GM21423 (cell line): ENCODE results near the gene HCRT.
"Not testable (repeated sequence)": the region's sequence is repeated elsewhere in the genome, so short reads cannot be mapped to it uniquely, and the experiment has no call there.

ENCODE experiments used
- ATAC-seq: cut with Tn5 transposase; IDR thresholded peaks from one replicate; pipeline ENCODE4 v1.9.1; 2021; ENCODE audit warnings: mild to moderate bottlenecking, moderate library complexity; ENCODE audit not compliant: unreplicated experiment

Gene HCRT

GRCh38 chr17:42180411-42180921, 4.8 kb downstream of the HCRT start:
- no peak for ATAC-seq

DNA sequence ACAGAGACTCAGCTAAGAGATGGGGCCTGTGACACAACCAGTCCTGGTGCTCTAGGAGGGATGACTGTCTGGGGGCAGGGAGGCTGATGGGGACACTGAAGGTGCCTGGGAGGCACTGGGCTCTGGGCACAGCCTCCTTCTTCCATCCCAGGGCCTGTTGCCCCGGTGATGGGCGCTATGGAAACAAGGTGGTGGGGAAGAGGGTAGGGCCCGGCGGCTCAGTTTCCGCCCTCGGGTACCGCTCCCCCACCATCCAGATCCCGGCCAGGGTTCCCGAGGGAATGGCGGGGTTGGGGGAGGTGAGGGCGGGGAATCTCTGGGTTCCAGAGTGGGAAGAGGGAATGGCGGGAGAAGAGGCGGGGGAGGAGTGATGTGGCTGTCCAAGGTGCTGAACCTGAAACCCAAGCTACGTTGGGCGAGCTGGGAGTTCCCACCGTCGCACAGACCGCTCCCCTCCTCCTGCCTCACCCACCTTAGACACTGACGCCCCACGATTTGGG, 5.3 kb downstream of the HCRT start:
- no peak for ATAC-seq

DNA sequence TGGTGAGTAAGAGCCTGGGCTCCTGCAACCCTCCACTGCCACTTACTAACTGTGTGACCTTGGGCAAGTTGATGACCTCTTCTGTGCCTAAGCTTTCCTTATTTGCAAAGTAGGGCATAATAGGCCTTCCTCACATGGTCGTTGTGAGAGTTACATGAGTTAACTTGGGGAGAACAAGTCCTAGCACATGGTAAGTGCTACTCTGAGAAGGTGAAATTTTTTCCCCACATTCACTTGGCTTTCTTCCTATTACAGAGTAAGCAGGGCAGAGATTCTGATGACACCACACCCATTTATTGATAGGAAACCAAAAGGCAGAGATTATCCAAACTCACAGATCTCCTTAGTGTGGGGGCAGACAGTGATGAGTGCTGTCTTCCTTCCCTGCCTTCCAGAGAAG, 5.9 kb downstream of the HCRT start:
- no peak for ATAC-seq

DNA sequence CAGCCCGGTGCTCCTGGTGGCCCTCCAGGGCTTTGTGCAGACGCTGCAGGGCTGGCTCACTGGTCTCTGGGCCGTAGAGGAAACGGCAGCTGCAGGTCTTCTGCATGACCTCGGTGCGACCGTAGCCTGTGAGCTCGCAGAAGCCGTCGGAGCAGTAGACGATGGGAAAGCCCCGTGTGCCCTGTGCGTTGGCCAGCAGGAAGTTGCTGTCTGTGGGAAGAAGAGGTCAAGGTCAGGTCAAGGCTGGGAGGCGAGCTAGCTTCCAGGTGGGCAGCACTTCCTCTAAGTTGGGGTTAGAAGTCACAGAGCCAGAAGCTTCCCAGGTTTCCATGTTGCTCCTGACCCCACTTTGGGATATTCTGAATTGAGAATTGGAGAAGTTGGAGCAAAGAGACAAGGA, 6.4 kb downstream of the HCRT start:
- no peak for ATAC-seq

GRCh38 chr17:42177684-42178083, 7.6 kb downstream of the HCRT start:
- no peak for ATAC-seq

GRCh38 chr17:42174126-42174783, 11.0 kb downstream of the HCRT start:
- ATAC-seq = no peak

DNA sequence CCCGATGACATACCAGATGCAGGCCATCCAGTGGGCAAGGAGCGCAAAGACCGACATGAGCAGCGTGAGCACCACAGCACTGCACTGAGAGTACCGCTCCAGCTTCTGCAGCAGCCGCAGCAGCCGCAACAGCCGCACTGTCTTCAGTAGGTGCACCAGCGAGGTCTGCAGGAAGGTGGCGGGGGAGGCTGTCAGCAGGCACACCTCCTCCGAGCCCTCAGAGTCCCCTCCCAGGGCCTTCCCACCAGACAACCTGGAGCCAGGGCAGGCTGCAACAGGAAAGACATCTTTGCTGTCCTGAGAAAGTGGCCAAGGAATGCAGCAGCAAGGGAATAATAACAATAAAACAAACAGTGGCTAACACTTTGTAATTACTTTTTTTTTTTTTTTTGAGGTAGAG, 13.4 kb downstream of the HCRT start:
- no peak for ATAC-seq

GRCh38 chr17:42169351-42169750, 15.9 kb downstream of the HCRT start:
- ATAC-seq = no peak

DNA sequence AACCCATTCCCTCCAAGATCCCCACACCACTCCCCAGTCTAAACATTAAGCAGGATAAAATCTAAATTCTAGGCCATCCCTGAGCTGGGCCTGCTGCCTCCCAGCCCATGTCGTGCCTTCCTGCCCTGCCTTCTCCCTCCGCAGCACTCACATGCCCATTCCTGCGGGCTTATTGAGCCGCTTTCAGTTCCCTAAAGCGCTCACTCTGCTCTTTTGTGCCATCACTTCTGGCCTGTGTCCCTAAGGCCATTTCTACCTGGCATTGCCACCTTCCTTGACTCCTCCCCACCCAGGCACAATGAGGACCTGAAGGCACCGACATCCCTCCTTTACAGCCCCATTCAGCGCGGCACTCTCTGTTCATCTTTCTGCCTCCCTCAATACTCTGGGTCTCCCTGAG, 17.4 kb downstream of the HCRT start:
- ATAC-seq = no peak

GRCh38 chr17:42166196-42166763, 19.0 kb downstream of the HCRT start:
- ATAC-seq = no peak

DNA sequence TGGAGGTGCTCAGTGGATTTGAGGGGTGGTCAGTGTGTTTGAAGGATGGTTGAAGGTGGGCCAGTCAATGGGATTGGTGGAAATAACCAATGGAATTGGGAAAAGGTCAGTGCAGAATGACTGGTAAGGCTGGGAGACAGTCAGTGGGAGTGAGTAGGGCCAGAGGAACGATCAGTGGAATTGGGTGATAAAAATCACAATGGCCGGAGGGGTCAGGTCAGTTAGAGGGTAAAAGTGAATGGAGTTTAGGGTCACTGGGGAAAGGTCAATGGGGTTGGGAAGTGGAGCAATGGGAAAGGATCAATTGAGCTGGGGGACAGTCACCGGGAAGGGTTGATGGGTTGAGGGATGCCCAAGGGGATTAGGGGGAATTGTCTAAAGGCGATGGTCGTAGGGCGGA, 19.5 kb downstream of the HCRT start:
- ATAC-seq = no peak

DNA sequence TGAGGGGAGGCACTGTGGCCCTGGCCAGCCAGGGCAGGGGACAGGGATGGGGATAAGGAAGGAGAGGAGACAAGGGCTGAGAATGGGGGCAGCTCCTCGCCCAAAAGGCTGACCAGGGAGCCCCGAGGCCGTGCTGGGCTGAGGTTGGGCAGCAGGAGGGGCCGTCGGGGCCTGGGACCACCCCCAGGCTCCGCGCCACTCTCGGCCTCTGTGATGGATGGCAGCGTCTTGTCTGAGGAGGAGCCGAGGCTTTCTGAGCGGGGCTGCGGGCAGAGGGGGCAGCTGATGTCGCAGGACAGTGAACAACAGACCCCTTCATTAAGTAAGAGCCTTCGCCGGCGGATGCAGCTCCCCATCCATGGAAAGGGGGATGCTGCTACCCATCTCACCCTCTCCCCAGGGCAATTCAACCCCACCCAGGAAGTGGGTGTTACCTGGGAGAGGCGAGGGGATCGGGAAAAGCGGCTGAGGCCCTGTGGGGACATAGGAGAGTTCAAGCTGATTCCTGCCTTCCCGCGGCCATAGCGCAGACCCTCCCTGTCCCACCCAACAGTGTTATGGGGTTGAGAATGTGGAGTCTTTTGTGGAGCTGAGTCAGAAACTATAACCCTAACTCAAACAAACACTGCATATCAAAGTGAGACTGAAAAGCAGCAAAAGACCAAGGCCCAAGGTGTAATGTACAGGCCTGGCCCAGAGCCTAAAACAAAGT, 21.4 kb downstream of the HCRT start:
- ATAC-seq = no peak

DNA sequence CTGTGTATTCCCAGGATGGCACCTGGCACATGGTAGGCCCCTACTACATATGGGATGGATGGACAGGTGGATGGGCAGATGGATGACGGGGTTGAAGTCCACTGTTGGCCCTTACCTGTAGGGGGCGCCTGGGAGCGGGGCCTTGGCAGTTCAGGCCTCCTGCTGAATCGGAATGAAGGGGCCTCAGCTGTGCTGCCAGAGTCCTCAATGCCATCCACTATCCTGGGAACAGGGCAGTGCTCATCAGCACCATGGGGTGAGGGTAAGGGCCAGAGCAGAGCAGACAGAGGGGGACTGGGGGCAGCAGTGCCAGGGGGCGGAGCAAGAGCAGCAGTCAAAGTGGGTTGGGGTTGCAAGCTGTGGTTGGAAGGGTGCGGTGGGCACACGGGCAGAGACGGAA, 22.1 kb downstream of the HCRT start:
- ATAC-seq = no peak

DNA sequence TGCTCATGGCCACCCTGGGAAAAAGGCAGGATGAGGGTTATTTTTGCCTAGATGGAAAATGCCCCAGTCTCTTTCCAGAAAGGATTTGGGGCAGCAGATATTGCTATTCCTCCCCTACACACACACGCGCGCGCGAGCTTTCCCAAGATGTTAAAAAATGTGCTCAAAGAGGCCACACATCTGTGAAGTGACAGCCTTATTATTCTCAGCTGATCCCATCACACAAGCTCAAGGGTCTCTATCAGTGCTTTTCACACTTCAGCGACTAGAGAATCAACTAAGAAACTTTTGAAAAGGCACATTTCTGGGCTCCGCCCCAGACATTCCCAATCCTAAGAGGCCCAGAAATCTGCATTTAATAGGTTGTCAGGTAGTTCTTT, 24.7 kb downstream of the HCRT start:
- ATAC-seq = no peak

DNA sequence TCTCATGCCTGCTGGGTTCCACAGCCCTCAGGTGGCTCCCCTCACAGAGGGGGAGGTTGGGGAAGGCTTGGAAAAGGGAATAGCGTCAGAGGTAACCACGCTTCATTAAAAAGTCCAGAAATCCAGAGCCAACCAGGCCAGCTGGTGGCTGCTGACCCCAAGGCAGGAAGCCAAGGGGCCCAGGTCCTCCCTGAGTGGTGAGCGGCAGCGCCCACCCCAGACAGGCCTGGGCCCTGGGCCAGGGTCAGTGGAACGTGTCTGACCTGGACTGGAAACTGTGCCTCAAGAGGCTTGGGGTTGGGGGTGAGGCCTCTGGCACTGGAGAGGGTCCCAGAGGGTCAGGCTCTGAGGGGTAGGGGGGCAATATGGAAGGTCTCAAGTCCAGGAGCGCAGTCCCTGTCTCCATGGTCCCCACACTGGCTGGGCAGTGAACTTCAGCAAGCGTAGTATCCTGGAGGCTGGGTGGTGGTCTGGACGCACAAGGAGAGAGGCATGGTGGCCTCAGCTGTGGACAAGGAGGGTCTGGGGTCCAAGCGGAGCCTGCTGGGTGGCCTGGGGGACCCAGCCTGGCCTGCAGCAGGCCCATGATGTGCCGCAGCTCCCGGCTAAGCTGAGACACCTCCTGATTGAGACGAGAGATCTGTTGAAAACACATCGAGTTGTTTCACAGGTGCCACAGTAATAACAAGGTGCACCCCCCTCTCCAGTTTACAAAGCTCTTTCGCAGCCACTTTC, 25.3 kb downstream of the HCRT start:
- ATAC-seq = no peak

DNA sequence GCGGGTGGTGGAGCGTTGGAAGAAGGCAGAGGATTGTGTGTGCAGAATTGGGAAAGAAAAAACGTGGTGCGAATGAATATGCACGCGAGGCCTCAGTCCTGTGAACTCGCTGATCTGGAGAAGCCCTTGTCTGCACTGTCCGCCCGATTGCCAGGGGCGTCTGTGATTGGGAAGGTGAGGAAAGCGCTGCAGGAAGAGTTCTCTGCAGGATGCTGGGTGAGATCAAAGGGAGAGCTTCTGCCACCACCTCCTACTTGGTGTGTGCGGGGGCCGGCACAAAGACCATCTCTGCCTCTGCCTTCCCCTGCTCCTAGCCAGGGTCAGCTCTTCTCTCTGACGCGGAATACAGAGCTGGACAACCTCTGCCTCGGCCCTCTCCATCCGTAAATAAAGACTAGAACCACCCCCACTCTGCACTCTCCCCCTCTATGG, 29.6 kb downstream of the HCRT start:
- ATAC-seq = no peak

GRCh38 chr17:42153919-42154742, 31.1 kb downstream of the HCRT start:
- no peak for ATAC-seq

- no peak for ATAC-seq
Observed at GRCh38 chr17:42146911-42147607, 38.2 kb downstream of the HCRT start.

- not testable (repeated sequence) for ATAC-seq
Observed at GRCh38 chr17:42143138-42143537, 42.1 kb downstream of the HCRT start.

GRCh38 chr17:42142371-42142896, 42.8 kb downstream of the HCRT start:
- no peak for ATAC-seq
